Measurements from ENCODE around the gene GYPA.
"Not testable (repeated sequence)": the region's sequence is repeated elsewhere in the genome, so short reads cannot be mapped to it uniquely, and the experiment has no call there.

GYPA gene

GRCh38 chr4:144097776-144098175 lies 42.7 kb downstream of the GYPA start:
- not testable (repeated sequence) for H3K27ac Mint-ChIP-seq; DNase-seq (ENCODE audit: low spot score in 2 of 2); H3K4me1 Mint-ChIP-seq; ATAC-seq; H3K9me3 Mint-ChIP-seq; H3K4me3 Mint-ChIP-seq; H3K36me3 Mint-ChIP-seq

DNA sequence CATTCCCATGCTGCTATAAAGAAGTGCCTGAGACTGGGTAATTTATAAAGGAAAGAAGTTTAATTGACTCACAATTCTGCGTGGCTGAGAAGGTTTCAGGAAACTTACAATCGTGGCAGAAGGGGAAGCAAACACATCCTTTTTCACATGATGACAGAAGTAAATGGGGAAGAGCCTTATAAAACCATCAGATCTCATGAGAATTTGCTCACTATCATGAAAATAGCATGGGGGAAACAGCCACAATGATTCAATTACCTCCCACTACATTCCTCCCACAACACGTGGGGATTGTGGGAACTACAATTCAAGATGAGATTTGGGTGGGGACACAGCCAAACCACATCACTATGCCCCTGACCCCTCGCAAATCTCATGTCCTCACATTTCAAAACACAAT lies 46.5 kb downstream of the GYPA start:
- not testable (repeated sequence) for H3K4me3 Mint-ChIP-seq; ATAC-seq; DNase-seq (ENCODE audit: low spot score in 2 of 2); H3K27ac Mint-ChIP-seq; H3K36me3 Mint-ChIP-seq; H3K9me3 Mint-ChIP-seq; H3K4me1 Mint-ChIP-seq

- not testable (repeated sequence) for H3K4me3 Mint-ChIP-seq; H3K36me3 Mint-ChIP-seq; H3K9me3 Mint-ChIP-seq; ATAC-seq; DNase-seq (ENCODE audit: low spot score in 2 of 2); H3K4me1 Mint-ChIP-seq; H3K27ac Mint-ChIP-seq
These were observed 49.3 kb downstream of the GYPA start for GRCh38 chr4:144091181-144091580.

- no peak overlapping the region for H3K4me3 Mint-ChIP-seq
- ATAC-seq: no peak
- H3K36me3 Mint-ChIP-seq: no peaks in the 10 kb centered on the region
- H3K4me1 Mint-ChIP-seq: no peaks in the 10 kb centered on the region
- H3K27ac Mint-ChIP-seq: no peak overlapping the region
- H3K9me3 Mint-ChIP-seq: no peaks in the 10 kb centered on the region
- no peak for DNase-seq (ENCODE audit: low spot score in 2 of 2)
These were observed 49.8 kb downstream of the GYPA start for GRCh38 chr4:144090744-144091143.

GRCh38 chr4:144082053-144082452 lies 58.5 kb downstream of the GYPA start:
- H3K4me3 Mint-ChIP-seq; DNase-seq (ENCODE audit: low spot score in 2 of 2); ATAC-seq; H3K4me1 Mint-ChIP-seq; H3K27ac Mint-ChIP-seq; H3K9me3 Mint-ChIP-seq; H3K36me3 Mint-ChIP-seq: not testable (repeated sequence)

GRCh38 chr4:144080135-144080534 lies 60.4 kb downstream of the GYPA start:
- not testable (repeated sequence) for DNase-seq (ENCODE audit: low spot score in 2 of 2); H3K4me1 Mint-ChIP-seq; ATAC-seq; H3K36me3 Mint-ChIP-seq; H3K27ac Mint-ChIP-seq; H3K9me3 Mint-ChIP-seq; H3K4me3 Mint-ChIP-seq

- DNase-seq (ENCODE audit: low spot score in 2 of 2); H3K9me3 Mint-ChIP-seq; ATAC-seq; H3K27ac Mint-ChIP-seq; H3K36me3 Mint-ChIP-seq; H3K4me1 Mint-ChIP-seq; H3K4me3 Mint-ChIP-seq: not testable (repeated sequence)
These were observed 61.8 kb downstream of the GYPA start for GRCh38 chr4:144078746-144079145.

GRCh38 chr4:144061556-144061955 lies 79.0 kb downstream of the GYPA start:
- not testable (repeated sequence) for ATAC-seq; DNase-seq (ENCODE audit: low spot score in 2 of 2); H3K4me3 Mint-ChIP-seq; H3K4me1 Mint-ChIP-seq; H3K27ac Mint-ChIP-seq; H3K36me3 Mint-ChIP-seq
- peaks cover 11% of the 10 kb centered on the region for H3K9me3 Mint-ChIP-seq

GRCh38 chr4:144060234-144060859 lies 80.2 kb downstream of the GYPA start:
- not testable (repeated sequence) for H3K4me1 Mint-ChIP-seq; H3K36me3 Mint-ChIP-seq; ATAC-seq; H3K4me3 Mint-ChIP-seq; DNase-seq (ENCODE audit: low spot score in 2 of 2); H3K27ac Mint-ChIP-seq
- peaks cover 11% of the 10 kb centered on the region for H3K9me3 Mint-ChIP-seq

All from stimulated activated effector memory CD8-positive, alpha-beta T cell treated with anti-CD3 and anti-CD28 coated beads, Interleukin-12 subunit alpha, Interleukin-12 subunit beta, amount 100 ng/mL, for 72 hours (primary cell).